Endodermal cell (in vitro differentiated cells): Measurements from ENCODE around the gene LMTK3. TPM values are rescaled to one million over a fixed set of nuclear protein-coding genes. Genes with fewer than 3 reads are reported as not detected.

Experiments used
- DNase-seq: peaks from one replicate; pipeline ENCODE4 v3.0.0-alpha.2; 2017
- H3K27ac ChIP-seq: 2 replicates; pipeline ENCODE4 v1.5.1; 2013; ENCODE audit warnings: mild to moderate bottlenecking, low read depth, low read length, moderate library complexity
- H3K27me3 ChIP-seq: 2 replicates; pipeline ENCODE4 v1.6.1; 2013; ENCODE audit warnings: mild to moderate bottlenecking, low read length, moderate library complexity; ENCODE audit not compliant: insufficient read depth, control insufficient read depth, poor library complexity, severe bottlenecking
- H3K36me3 ChIP-seq: 2 replicates; pipeline ENCODE4 v1.7.0; 2013; ENCODE audit warnings: mild to moderate bottlenecking, low read length, moderate library complexity; ENCODE audit not compliant: control insufficient read depth, insufficient read depth
- H3K4me1 ChIP-seq: one replicate; pipeline ENCODE4 v1.7.0; 2013; ENCODE audit warnings: low read length; ENCODE audit not compliant: control insufficient read depth, insufficient read depth
- H3K4me3 ChIP-seq: 2 replicates; pipeline ENCODE4 v1.5.1; 2013; ENCODE audit warnings: mild to moderate bottlenecking, low read length, moderate library complexity
- H3K9ac ChIP-seq: 2 replicates; pipeline ENCODE4 v1.6.1; 2013; ENCODE audit warnings: mild to moderate bottlenecking, low read length, moderate library complexity; ENCODE audit not compliant: poor library complexity, severe bottlenecking; ENCODE audit errors: extremely low read depth
- H3K9me3 ChIP-seq: 2 replicates; pipeline ENCODE4 v1.6.1; 2013; ENCODE audit warnings: mild to moderate bottlenecking, low read length, moderate library complexity; ENCODE audit not compliant: control insufficient read depth
- H3K27ac Mint-ChIP-seq: 2 replicates; pipeline ENCODE4 v1.8.0; 2020; ENCODE audit warnings: mixed read lengths
- H3K27me3 Mint-ChIP-seq: 2 replicates; pipeline ENCODE4 v1.8.0; 2021; ENCODE audit warnings: mild to moderate bottlenecking, mixed read lengths; ENCODE audit not compliant: insufficient read depth
- H3K36me3 Mint-ChIP-seq: 2 replicates; pipeline ENCODE4 v1.8.0; 2020; ENCODE audit warnings: low read depth, mixed read lengths
- H3K4me1 Mint-ChIP-seq: 2 replicates; pipeline ENCODE4 v1.8.0; 2020; ENCODE audit warnings: mixed read lengths
- H3K4me3 Mint-ChIP-seq: 2 replicates; pipeline ENCODE4 v1.8.0; 2020; ENCODE audit warnings: mild to moderate bottlenecking, moderate library complexity, mixed read lengths
- H3K9me3 Mint-ChIP-seq: 2 replicates; pipeline ENCODE4 v1.8.0; 2020; ENCODE audit warnings: mild to moderate bottlenecking, mixed read lengths
- CTCF ChIP-seq: fragments of 200-600 bp; sonication (generic); conservative IDR thresholded peaks from 2 replicates; pipeline ENCODE4 v1.5.0; 2021; ENCODE audit warnings: antibody characterized with exemption, mild to moderate bottlenecking
- WGBS, 2 experiments: methylation state at CpG; one replicate each; pipeline versions ENCODE4 v1.1.5 to v1.1.7; 2013; ENCODE audit warnings: missing lambda C conversion rate in 2 of 2, mixed read lengths in 1 of 2; ENCODE audit not compliant: insufficient coverage in 1 of 2, insufficient read length in 1 of 2; 5-methylcytosine and 5-hydroxymethylcytosine counted together
- total RNA-seq, 2 donors: library from RNA; stranded (reverse); fragmentation: NEBNext Ultra II Directional in 1 of 2; extraction: Animal tissue kit (Norgen Biotek cat#: 25700) in 1 of 2; gene quantifications; 2 replicates in 1 of 2; 3 replicates in 1 of 2; pipeline ENCODE4 v1.2.1, GENCODE V29; 2021

LMTK3 gene
- total RNA-seq, 2 donors from 2014 or later, result 11.1 to 14.5 TPM

- Histone ChIP-seq H3K36me3 (peaks cover 82% of the 10 kb centered on the region), H3K9me3 (no peaks in the 10 kb centered on the region), H3K27me3 (no peaks in the 10 kb centered on the region), H3K4me1 (no peaks in the 10 kb centered on the region), H3K27ac (no peak overlapping the region), H3K4me3 (no peak overlapping the region), H3K9ac (no peak overlapping the region)
- Mint-ChIP-seq H3K27ac (no peak overlapping the region), H3K27me3 (no peaks in the 10 kb centered on the region), H3K4me3 (no peak overlapping the region), H3K9me3 (no peaks in the 10 kb centered on the region), H3K36me3 (peaks cover 70% of the 10 kb centered on the region), H3K4me1 (no peaks in the 10 kb centered on the region)
- 93 to 95% methylated on average over 9 of the region's 9 CpGs for WGBS, 2 experiments
- DNase-seq, result no peak
- no peak for TF ChIP-seq CTCF
Measured at GRCh38 chr19:48476176-48476575, 35.5 kb downstream of the LMTK3 start.

- DNase-seq, result no peak
- peaks cover 88% of the 10 kb centered on the region for H3K36me3 ChIP-seq
- H3K4me1 Mint-ChIP-seq, result no peaks in the 10 kb centered on the region
- H3K27ac ChIP-seq, result no peak overlapping the region
- no peak for TF ChIP-seq CTCF
- H3K4me3 ChIP-seq, result no peak overlapping the region
- no peak overlapping the region for H3K9ac ChIP-seq
- H3K27ac Mint-ChIP-seq, result no peak overlapping the region
- H3K4me1 ChIP-seq, result no peaks in the 10 kb centered on the region
- H3K27me3 ChIP-seq, result no peaks in the 10 kb centered on the region
- no peaks in the 10 kb centered on the region for H3K27me3 Mint-ChIP-seq
- H3K36me3 Mint-ChIP-seq, result peaks cover 71% of the 10 kb centered on the region
- 92 to 97% methylated on average over 13 to 17 of the region's 17 CpGs for WGBS, 2 experiments
- no peaks in the 10 kb centered on the region for H3K9me3 Mint-ChIP-seq
- no peaks in the 10 kb centered on the region for H3K9me3 ChIP-seq
- no peak overlapping the region for H3K4me3 Mint-ChIP-seq
Measured at GRCh38 chr19:48475369-48476068, 36.1 kb downstream of the LMTK3 start.

GRCh38 chr19:48474084-48474592, 37.5 kb downstream of the LMTK3 start:
- no peak overlapping the region for H3K4me3 ChIP-seq
- H3K36me3 ChIP-seq, result peaks cover 81% of the 10 kb centered on the region
- peaks cover 4% of the 10 kb centered on the region for H3K4me1 ChIP-seq
- H3K4me3 Mint-ChIP-seq, result no peak overlapping the region
- peaks cover 67% of the 10 kb centered on the region for H3K36me3 Mint-ChIP-seq
- no peaks in the 10 kb centered on the region for H3K27me3 ChIP-seq
- H3K9me3 Mint-ChIP-seq, result no peaks in the 10 kb centered on the region
- no peaks in the 10 kb centered on the region for H3K27me3 Mint-ChIP-seq
- H3K9ac ChIP-seq, result no peak overlapping the region
- no peak overlapping the region for H3K27ac Mint-ChIP-seq
- no peak for TF ChIP-seq CTCF
- no peak for DNase-seq
- H3K9me3 ChIP-seq, result no peaks in the 10 kb centered on the region
- H3K4me1 Mint-ChIP-seq, result no peaks in the 10 kb centered on the region
- WGBS, 2 experiments, result 95 to 98% methylated on average over 10 to 16 of the region's 16 CpGs
- no peak overlapping the region for H3K27ac ChIP-seq
